ENCODE data around the gene FBXL22.

The FBXL22 gene

GRCh38 chr15:63597038-63597790 is at the start of gene FBXL22:
TSS of gene FBXL22 (plus strand) at chr15:63597387. CDS start at chr15:63597393, 6 bp downstream.
- intact Hi-C loops (cut with DNase I), result loop anchor here (5.0 kb wide), 3 partner anchors 90 to 130 kb away; no protein-coding TSS in a partner anchor
- no peak for DNase-seq

- intact Hi-C loops (cut with DNase I), result no loop called here
- DNase-seq, result no peak
Measured at GRCh38 chr15:63551400-63551799, 45.8 kb upstream of the FBXL22 start.

- intact Hi-C loops (cut with DNase I), result no loop called here
- DNase-seq, result no peak
Measured at GRCh38 chr15:63553388-63553791, 43.8 kb upstream of the FBXL22 start.

- no peak for DNase-seq
- intact Hi-C loops (cut with DNase I), result no loop called here
Measured at GRCh38 chr15:63554337-63554927, 42.8 kb upstream of the FBXL22 start.

- DNase-seq, result no peak
- intact Hi-C loops (cut with DNase I), result no loop called here
Measured at GRCh38 chr15:63555507-63555906, 41.7 kb upstream of the FBXL22 start.

- intact Hi-C loops (cut with DNase I), result no loop called here
- no peak for DNase-seq
Measured at GRCh38 chr15:63556246-63556645, 40.9 kb upstream of the FBXL22 start.

- intact Hi-C loops (cut with DNase I), result no loop called here
Measured at GRCh38 chr15:63556736-63557135, 40.5 kb upstream of the FBXL22 start.

GRCh38 chr15:63559753-63560152 is 37.4 kb upstream of the FBXL22 start:
- intact Hi-C loops (cut with DNase I), result no loop called here
- no peak for DNase-seq

More at GRCh38 chr15:63556736-63557135, 40.5 kb upstream of the FBXL22 start:
- DNase-seq, result no peak

- DNase-seq, result no peak
- intact Hi-C loops (cut with DNase I), result no loop called here
Measured at GRCh38 chr15:63560741-63561448, 36.3 kb upstream of the FBXL22 start.

GRCh38 chr15:63564093-63564492 is 33.1 kb upstream of the FBXL22 start:
- DNase-seq, result no peak
- intact Hi-C loops (cut with DNase I), result no loop called here

GRCh38 chr15:63565536-63566186 is 31.5 kb upstream of the FBXL22 start:
- DNase-seq, result no peak
- intact Hi-C loops (cut with DNase I), result no loop called here

- no peak for DNase-seq
- intact Hi-C loops (cut with DNase I), result no loop called here
Measured at GRCh38 chr15:63572749-63573464, 24.3 kb upstream of the FBXL22 start.

GRCh38 chr15:63573533-63573932 is 23.7 kb upstream of the FBXL22 start:
- intact Hi-C loops (cut with DNase I), result no loop called here

GRCh38 chr15:63575312-63575711 is 21.9 kb upstream of the FBXL22 start:
- DNase-seq, result no peak
- intact Hi-C loops (cut with DNase I), result no loop called here

More at GRCh38 chr15:63573533-63573932, 23.7 kb upstream of the FBXL22 start:
- DNase-seq, result no peak

- no peak for DNase-seq
- intact Hi-C loops (cut with DNase I), result no loop called here
Measured at GRCh38 chr15:63576441-63576840, 20.7 kb upstream of the FBXL22 start.

- intact Hi-C loops (cut with DNase I), result no loop called here
- no peak for DNase-seq
Measured at GRCh38 chr15:63582179-63582578, 15.0 kb upstream of the FBXL22 start.

GRCh38 chr15:63582718-63583426 is 14.3 kb upstream of the FBXL22 start:
- intact Hi-C loops (cut with DNase I), result no loop called here
- DNase-seq, result no peak

- no peak for DNase-seq
- intact Hi-C loops (cut with DNase I), result no loop called here
Measured at GRCh38 chr15:63586790-63587189, 10.4 kb upstream of the FBXL22 start.

- no peak for DNase-seq
- intact Hi-C loops (cut with DNase I), result no loop called here
Measured at GRCh38 chr15:63587527-63587926, 9.7 kb upstream of the FBXL22 start.

- DNase-seq, result no peak
- intact Hi-C loops (cut with DNase I), result no loop called here
Measured at GRCh38 chr15:63588826-63589225, 8.4 kb upstream of the FBXL22 start.
